Activated gamma-delta T cell treated with anti-CD3 and anti-CD28 coated beads, Interleukin-2, amount 50 U/mL, for 16 hours (primary cell): ENCODE measurements around the gene SPATA13.

Experiments
- DNase-seq: peaks from one replicate; pipeline ENCODE4 v3.0.0-alpha.2; 2020; ENCODE audit warnings: low read depth

The SPATA13 gene

GRCh38 chr13:24253520-24254145 lies 93.1 kb downstream of the SPATA13 start:
- no peak for DNase-seq

- no peak for DNase-seq
These were observed 93.8 kb downstream of the SPATA13 start for GRCh38 chr13:24254146-24254841.

GRCh38 chr13:24257497-24257896 lies 97.0 kb downstream of the SPATA13 start:
- DNase-seq, result no peak

GRCh38 chr13:24261566-24261965 lies 101.0 kb downstream of the SPATA13 start:
- no peak for DNase-seq

GRCh38 chr13:24263632-24264031 lies 103.1 kb downstream of the SPATA13 start:
- no peak for DNase-seq

GRCh38 chr13:24264976-24265375 lies 104.5 kb downstream of the SPATA13 start:
- DNase-seq, result peak; percentile 68

- DNase-seq, result no peak
These were observed 104.9 kb downstream of the SPATA13 start for GRCh38 chr13:24265453-24265852.

GRCh38 chr13:24267274-24267673 lies 106.8 kb downstream of the SPATA13 start:
- no peak for DNase-seq

- DNase-seq, result no peak
These were observed 107.3 kb downstream of the SPATA13 start for GRCh38 chr13:24267801-24268200.

- no peak for DNase-seq
These were observed 109.3 kb downstream of the SPATA13 start for GRCh38 chr13:24269821-24270220.

GRCh38 chr13:24270639-24271141 lies 110.2 kb downstream of the SPATA13 start:
- no peak for DNase-seq

GRCh38 chr13:24271231-24271600 lies 110.7 kb downstream of the SPATA13 start:
- no peak for DNase-seq

GRCh38 chr13:24271601-24272451 lies 111.3 kb downstream of the SPATA13 start:
- no peak for DNase-seq

GRCh38 chr13:24272452-24273161 lies 112.1 kb downstream of the SPATA13 start:
- DNase-seq, result no peak

- DNase-seq, result no peak
These were observed 113.4 kb downstream of the SPATA13 start for GRCh38 chr13:24273926-24274325.

- DNase-seq, result peak; percentile 46
These were observed 114.0 kb downstream of the SPATA13 start for GRCh38 chr13:24274452-24275021.

- DNase-seq, result no peak
These were observed 114.5 kb downstream of the SPATA13 start for GRCh38 chr13:24275041-24275440.

- no peak for DNase-seq
These were observed 115.8 kb downstream of the SPATA13 start for GRCh38 chr13:24276306-24276705.

- DNase-seq, result no peak
These were observed 116.3 kb downstream of the SPATA13 start for GRCh38 chr13:24276861-24277260.

- DNase-seq, result no peak
These were observed 117.2 kb downstream of the SPATA13 start for GRCh38 chr13:24277761-24278160.

GRCh38 chr13:24279327-24280110 lies 119.0 kb downstream of the SPATA13 start:
- DNase-seq, result no peak
